ENCODE measurements around the gene UGT1A5.

DNA sequence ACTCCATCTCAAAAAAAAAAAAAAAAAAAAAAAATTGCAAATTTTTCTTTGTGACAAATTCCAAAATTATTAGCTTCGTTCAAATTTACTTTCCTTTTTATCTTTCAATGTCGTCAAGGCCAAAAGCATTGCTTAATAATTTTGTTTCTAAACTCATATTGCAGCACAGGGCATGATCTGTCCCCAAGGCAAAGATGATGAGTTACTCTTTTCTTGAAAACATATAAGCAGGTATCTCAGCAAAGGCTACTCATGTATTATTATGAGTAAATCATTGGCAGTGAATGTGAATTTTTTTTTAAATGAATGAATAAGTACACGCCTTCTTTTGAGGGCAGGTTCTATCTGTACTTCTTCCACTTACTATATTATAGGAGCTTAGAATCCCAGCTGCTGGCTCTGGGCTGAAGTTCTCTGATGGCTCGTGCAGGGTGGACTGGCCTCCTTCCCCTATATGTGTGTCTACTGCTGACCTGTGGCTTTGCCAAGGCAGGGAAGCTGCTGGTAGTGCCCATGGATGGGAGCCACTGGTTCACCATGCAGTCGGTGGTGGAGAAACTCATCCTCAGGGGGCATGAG is 31.1 kb upstream of the UGT1A5 start, which contains the start of gene UGT1A7:
- TF ChIP-seq, protein P1, sequence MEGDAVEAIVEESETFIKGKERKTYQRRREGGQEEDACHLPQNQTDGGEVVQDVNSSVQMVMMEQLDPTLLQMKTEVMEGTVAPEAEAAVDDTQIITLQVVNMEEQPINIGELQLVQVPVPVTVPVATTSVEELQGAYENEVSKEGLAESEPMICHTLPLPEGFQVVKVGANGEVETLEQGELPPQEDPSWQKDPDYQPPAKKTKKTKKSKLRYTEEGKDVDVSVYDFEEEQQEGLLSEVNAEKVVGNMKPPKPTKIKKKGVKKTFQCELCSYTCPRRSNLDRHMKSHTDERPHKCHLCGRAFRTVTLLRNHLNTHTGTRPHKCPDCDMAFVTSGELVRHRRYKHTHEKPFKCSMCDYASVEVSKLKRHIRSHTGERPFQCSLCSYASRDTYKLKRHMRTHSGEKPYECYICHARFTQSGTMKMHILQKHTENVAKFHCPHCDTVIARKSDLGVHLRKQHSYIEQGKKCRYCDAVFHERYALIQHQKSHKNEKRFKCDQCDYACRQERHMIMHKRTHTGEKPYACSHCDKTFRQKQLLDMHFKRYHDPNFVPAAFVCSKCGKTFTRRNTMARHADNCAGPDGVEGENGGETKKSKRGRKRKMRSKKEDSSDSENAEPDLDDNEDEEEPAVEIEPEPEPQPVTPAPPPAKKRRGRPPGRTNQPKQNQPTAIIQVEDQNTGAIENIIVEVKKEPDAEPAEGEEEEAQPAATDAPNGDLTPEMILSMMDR (IDR thresholded peaks at IDR 0.05) = no peak
- TF ChIP-seq POLR2A (IDR thresholded peaks at IDR 0.05) = no peak
